IMR-90 (cell line): ENCODE data around the gene TMEM170B. TPM values are rescaled to one million over a fixed set of nuclear protein-coding genes. Genes with fewer than 3 reads are reported as not detected.

Experiments used
- ATAC-seq: fragments of 200-7000 bp; cut with Tn5 transposase; 2 replicates; pipeline ENCODE4 v1.9.1; 2020; ENCODE audit warnings: low read depth, mild to moderate bottlenecking, moderate library complexity
- BruUV-seq: library from RNA; stranded (reverse); fragments of 400-500 nt; replicated peaks from 2 replicates; lab custom pipeline; 2021; lab: Mats Ljungman, UMichigan
- CTCF ChIA-PET: fragments of 300-600 bp; formaldehyde crosslinking; extraction: SDS; loops from one replicate; lab custom pipeline; 2021; ENCODE audit warnings: antibody characterized with exemption; lab: Yijun Ruan, JAX
- POLR2A ChIA-PET: fragments of 300-600 bp; sonication (Branson Sonifier 250); formaldehyde crosslinking; loops from one replicate; lab custom pipeline; 2022; ENCODE audit warnings: antibody characterized with exemption; ENCODE audit not compliant: unreplicated experiment; lab: Charles Lee
- DNase-seq: peaks from one replicate; pipeline ENCODE4 v3.0.0; 2013
- H2AFZ ChIP-seq: replicated peaks from 2 replicates; pipeline ENCODE3; 2013; ENCODE audit warnings: low read length, mild to moderate bottlenecking; ENCODE audit not compliant: poor library complexity
- H2AK5ac ChIP-seq: 2 replicates; pipeline ENCODE4 v1.6.1; 2013; ENCODE audit warnings: low read depth, low read length, inconsistent platforms
- H2AK9ac ChIP-seq: replicated peaks from 2 replicates; pipeline ENCODE3; 2013; ENCODE audit warnings: mild to moderate bottlenecking, low read depth, low read length, moderate library complexity; ENCODE audit not compliant: poor library complexity
- H2BK120ac ChIP-seq: 2 replicates; pipeline ENCODE4 v1.6.1; 2013; ENCODE audit warnings: low read depth, low read length, inconsistent platforms
- H2BK15ac ChIP-seq: 3 replicates; pipeline ENCODE4 v1.6.1; 2013; ENCODE audit warnings: low read depth, low read length, inconsistent platforms
- H2BK20ac ChIP-seq: 2 replicates; pipeline ENCODE4 v1.6.1; 2013; ENCODE audit warnings: low read depth, mild to moderate bottlenecking, inconsistent platforms, low read length, moderate library complexity
- H2BK5ac ChIP-seq: 2 replicates; pipeline ENCODE4 v1.6.1; 2013; ENCODE audit warnings: mild to moderate bottlenecking, low read depth, low read length, inconsistent platforms; ENCODE audit not compliant: poor library complexity, severe bottlenecking
- H3K14ac ChIP-seq: replicated peaks from 2 replicates; pipeline ENCODE4 v1.6.1; 2013; ENCODE audit warnings: low read depth, low read length, inconsistent platforms
- H3K18ac ChIP-seq: 2 replicates; pipeline ENCODE4 v1.6.1; 2013; ENCODE audit warnings: low read depth, low read length, control low read depth
- H3K23ac ChIP-seq: 2 replicates; pipeline ENCODE4 v1.6.1; 2013; ENCODE audit warnings: low read depth, low read length, inconsistent platforms
- H3K27ac ChIP-seq: 2 replicates; pipeline ENCODE4 v1.5.1; 2013; ENCODE audit warnings: mild to moderate bottlenecking, control low read depth, low read length; ENCODE audit not compliant: insufficient read depth
- H3K27me3 ChIP-seq: 2 replicates; pipeline ENCODE4 v1.6.1; 2013; ENCODE audit warnings: low read length; ENCODE audit not compliant: control insufficient read depth, insufficient read depth
- H3K36me3 ChIP-seq: 2 replicates; pipeline ENCODE4 v1.6.1; 2013; ENCODE audit warnings: low read length, mixed read lengths; ENCODE audit not compliant: control insufficient read depth, insufficient read depth
- H3K4ac ChIP-seq: 2 replicates; pipeline ENCODE4 v1.6.1; 2013; ENCODE audit warnings: low read depth, low read length, inconsistent platforms
- H3K4me1 ChIP-seq: 2 replicates; pipeline ENCODE4 v1.6.1; 2013; ENCODE audit warnings: low read length, mixed read lengths; ENCODE audit not compliant: control insufficient read depth, insufficient read depth
- H3K4me2 ChIP-seq: 2 replicates; pipeline ENCODE4 v1.6.1; 2013; ENCODE audit warnings: low read depth, mild to moderate bottlenecking, control low read depth, low read length, moderate library complexity
- H3K4me3 ChIP-seq: 2 replicates; pipeline ENCODE4 v1.5.1; 2013; ENCODE audit warnings: low read depth, mild to moderate bottlenecking, control low read depth, low read length, moderate library complexity; ENCODE audit not compliant: insufficient read depth
- H3K56ac ChIP-seq: 2 replicates; pipeline ENCODE4 v1.6.1; 2013; ENCODE audit warnings: low read length, inconsistent platforms; ENCODE audit not compliant: insufficient read depth; ENCODE audit errors: extremely low read depth
- H3K79me1 ChIP-seq, 2 experiments: 2 replicates each; pipeline ENCODE4 v1.6.1; 2013; ENCODE audit warnings: low read length in 2 of 2, inconsistent platforms in 1 of 2, low read depth in 1 of 2
- H3K9ac ChIP-seq: 2 replicates; pipeline ENCODE4 v1.6.1; 2013; ENCODE audit warnings: low read depth, low read length, control low read depth
- H3K9me1 ChIP-seq: 2 replicates; pipeline ENCODE4 v1.6.1; 2013; ENCODE audit warnings: low read length, inconsistent platforms; ENCODE audit not compliant: insufficient read depth
- H3K9me3 ChIP-seq: 2 replicates; pipeline ENCODE4 v1.6.1; 2013; ENCODE audit warnings: low read length; ENCODE audit not compliant: control insufficient read depth, insufficient read depth
- H4K20me1 ChIP-seq: 2 replicates; pipeline ENCODE4 v1.6.1; 2013; ENCODE audit warnings: low read length, inconsistent platforms; ENCODE audit not compliant: insufficient read depth
- H4K5ac ChIP-seq: 2 replicates; pipeline ENCODE4 v1.6.1; 2013; ENCODE audit warnings: mild to moderate bottlenecking, low read depth, low read length, control low read depth
- H4K8ac ChIP-seq, 2 experiments: 2 replicates each; pipeline ENCODE4 v1.6.1; 2013; ENCODE audit warnings: low read depth in 2 of 2, low read length in 2 of 2, control low read depth in 1 of 2, inconsistent platforms in 1 of 2
- H4K91ac ChIP-seq: 2 replicates; pipeline ENCODE4 v1.6.1; 2013; ENCODE audit warnings: low read depth, low read length, inconsistent platforms; ENCODE audit not compliant: insufficient read depth
- BHLHE40 ChIP-seq: fragments of 150-350 bp; IDR thresholded peaks from 2 replicates; pipeline ENCODE4 v1.6.1; 2016; ENCODE audit warnings: mild to moderate bottlenecking, low read depth, low read length
- CEBPB ChIP-seq: IDR thresholded peaks from 2 replicates; pipeline ENCODE4 v1.6.1; 2012; ENCODE audit warnings: low read depth, low read length, improper control_type of control experiment
- FOS ChIP-seq: fragments of 150-350 bp; IDR thresholded peaks from 2 replicates; pipeline ENCODE4 v1.6.1; 2016; ENCODE audit warnings: low read depth, low read length
- WGBS, 2 experiments: methylation state at CpG; one replicate each; pipeline versions ENCODE4 v1.1.5 to v1.1.7; 2013; ENCODE audit warnings: missing lambda C conversion rate in 2 of 2; ENCODE audit not compliant: insufficient read length in 1 of 2; ENCODE audit errors: extremely low coverage in 2 of 2; 5-methylcytosine and 5-hydroxymethylcytosine counted together
- dilution Hi-C: fragments of 300-500 bp; cut with HindIII; formaldehyde crosslinking; loops from one replicate; pipeline ENCODE4 v1.14.3; 2018; ENCODE audit warnings: low sequenced_read_pairs; ENCODE audit not compliant: unreplicated experiment
- in situ Hi-C: fragments of 300-500 bp; cut with MboI; formaldehyde crosslinking; loops from 3 replicates; pipeline ENCODE4 v1.14.3; 2019; ENCODE audit warnings: low sequenced_read_pairs, inconsistent platforms, mixed read lengths
- intact Hi-C: fragments of 100-400 bp; cut with micrococcal nuclease; formaldehyde crosslinking; loops from 2 replicates; pipeline ENCODE4 v1.10.0; 2022
- polyA plus RNA-seq, 3 experiments: library from polyadenylated mRNA; depleted of rRNA; stranded (reverse); fragments of >200 nt; gene quantifications; 2 replicates each; pipeline ENCODE4 v1.2.3, GENCODE V29; 2012; ENCODE audit warnings: low replicate concordance in 1 of 3
- total RNA-seq: library from RNA; depleted of rRNA; stranded (reverse); fragments of >200 nt; gene quantifications from 2 replicates; pipeline ENCODE4 v1.2.3, GENCODE V29; 2012

Gene TMEM170B
- total and polyA plus RNA-seq, 2 of the 4 experiments (the other 2 are of a cell fraction) = 0.10 to 0.18 TPM

DNA sequence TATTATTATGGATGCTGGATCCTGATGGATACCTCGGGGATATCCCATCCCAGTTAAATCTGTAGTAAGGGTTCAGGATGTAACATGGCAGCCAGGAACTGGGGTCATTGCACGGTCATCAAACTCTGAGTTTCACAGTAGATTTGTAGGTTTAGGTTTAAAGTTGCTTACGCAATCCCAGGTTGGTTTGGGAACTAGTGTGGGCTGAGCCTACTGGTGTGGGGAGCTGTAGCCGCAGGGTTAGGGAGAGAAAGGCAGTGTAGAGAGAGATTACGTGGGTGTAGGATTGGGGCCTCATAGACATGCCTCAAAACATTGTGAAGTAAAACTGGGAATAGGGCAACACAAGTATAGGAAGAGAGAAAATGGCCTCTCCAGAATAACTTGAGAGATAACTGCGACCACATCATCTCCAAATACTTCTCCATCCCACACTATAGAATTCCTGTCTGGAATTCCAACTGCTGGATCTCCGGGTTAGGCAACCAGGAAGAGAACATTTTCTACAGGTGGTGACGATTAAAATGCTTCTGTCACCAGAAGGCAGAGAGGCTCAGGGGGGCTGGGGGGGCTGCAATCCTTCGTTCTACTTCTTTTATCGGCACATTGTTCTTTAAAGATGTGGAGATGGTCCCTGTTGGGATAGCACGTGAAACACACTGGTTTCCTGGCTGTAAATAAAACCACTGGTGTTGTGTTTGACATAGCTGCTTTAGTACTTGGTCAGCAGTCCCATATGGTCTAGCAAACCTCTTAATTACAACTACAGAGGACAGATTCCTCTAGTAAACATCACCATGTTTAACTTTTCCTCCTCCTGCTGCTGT is 44.9 kb upstream of the TMEM170B start:
- peak; percentile 36; the same call in 1 of the 2 replicates for ATAC-seq
- TF ChIP-seq CEBPB (peak; percentile 76), BHLHE40 (peak; percentile 46; the same call in 1 of the 2 replicates), FOS (no peak)
- Histone ChIP-seq H3K23ac (no peak overlapping the region), H3K36me3 (no peaks in the 10 kb centered on the region), H3K56ac (no peak overlapping the region), H3K18ac (peak overlapping the region; percentile 69), H4K91ac (peak overlapping the region; percentile 52; the same call in 1 of the 2 replicates), H2BK15ac (0 out of 3 replicates have a peak overlapping the region, but pooled peaks have one; percentile 29), H3K14ac (peak overlapping the region; percentile 52), H4K8ac (peak overlapping the region in 1 of 2 experiments; percentile 10; a peak in 1 of 4 replicates), H3K4ac (peak overlapping the region; percentile 48), H2BK5ac (peak overlapping the region; percentile 43), H3K4me3 (no peak overlapping the region), H3K4me1 (peaks cover 5% of the 10 kb centered on the region), H3K9ac (no peak overlapping the region), H4K20me1 (no peaks in the 10 kb centered on the region), H2AFZ (no peak overlapping the region), H2BK20ac (peak overlapping the region; percentile 4), H2AK9ac (no peak overlapping the region), H3K9me3 (no peaks in the 10 kb centered on the region), H3K27me3 (no peaks in the 10 kb centered on the region), H3K4me2 (no peak overlapping the region), H2AK5ac (peak overlapping the region; percentile 63; the same call in 1 of the 2 replicates), H3K27ac (no peak overlapping the region), H3K79me1 (no peaks in the 10 kb centered on the region), H2BK120ac (peak overlapping the region; percentile 46), H4K5ac (no peak overlapping the region; the same call in 1 of the 2 replicates), H3K9me1 (peaks cover 13% of the 10 kb centered on the region)
- CTCF ChIA-PET = interaction anchor here (0.6 to 1.2 kb wide), 3 partner anchors 66 to 321 kb away, joined by 3 to 4 read pairs (median 3); no protein-coding TSS in a partner anchor
- no peak for DNase-seq
- dilution Hi-C loops = no loop called here
- 89% methylated on average over 6 of the region's 11 CpGs; no CpG with 5 or more reads in 1 of the 2 experiments for WGBS, 2 experiments
- POLR2A ChIA-PET = no interaction called here
- intact Hi-C loops = loop anchor here (5.0 kb wide), 1 partner anchor 165 kb away; no protein-coding TSS in a partner anchor
- BruUV-seq = no TSS peak
- in situ Hi-C loops = loop anchor here (10.0 kb wide), 1 partner anchor 258 kb away; the partner anchor contains the start of gene NEDD9
